ENCODE data around the gene CATSPER3.

CATSPER3 gene

GRCh38 chr5:135011355-135012032 is 43.8 kb downstream of the CATSPER3 start:
- DNase-seq, result no peak

DNA sequence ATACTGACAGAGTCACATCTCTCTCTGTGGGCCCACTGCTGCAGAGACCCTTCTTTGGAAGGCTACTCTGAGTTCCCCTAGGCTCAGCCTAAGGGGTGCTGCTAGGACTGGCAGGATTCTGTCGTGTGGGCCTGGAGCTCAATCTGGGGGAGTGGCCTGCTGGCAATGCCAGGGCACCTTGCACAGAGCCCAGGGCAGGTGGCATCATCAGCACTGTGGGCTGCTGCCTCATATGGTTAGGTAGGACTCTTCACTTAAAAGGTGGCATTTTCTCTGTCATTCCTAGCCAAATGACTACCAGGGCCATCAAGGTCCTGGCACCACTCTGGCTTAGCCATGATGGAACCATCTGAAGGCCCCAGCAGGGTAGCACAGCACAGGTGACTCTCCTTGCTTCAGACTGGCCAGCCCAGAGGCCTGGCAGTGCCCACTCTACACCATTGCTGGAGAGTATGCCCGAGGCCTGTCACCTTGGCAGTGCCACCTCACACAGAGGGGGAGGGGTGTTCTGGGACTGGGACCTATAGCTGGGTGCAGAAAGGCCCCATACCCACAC is 44.4 kb downstream of the CATSPER3 start:
- no peak for DNase-seq

DNA sequence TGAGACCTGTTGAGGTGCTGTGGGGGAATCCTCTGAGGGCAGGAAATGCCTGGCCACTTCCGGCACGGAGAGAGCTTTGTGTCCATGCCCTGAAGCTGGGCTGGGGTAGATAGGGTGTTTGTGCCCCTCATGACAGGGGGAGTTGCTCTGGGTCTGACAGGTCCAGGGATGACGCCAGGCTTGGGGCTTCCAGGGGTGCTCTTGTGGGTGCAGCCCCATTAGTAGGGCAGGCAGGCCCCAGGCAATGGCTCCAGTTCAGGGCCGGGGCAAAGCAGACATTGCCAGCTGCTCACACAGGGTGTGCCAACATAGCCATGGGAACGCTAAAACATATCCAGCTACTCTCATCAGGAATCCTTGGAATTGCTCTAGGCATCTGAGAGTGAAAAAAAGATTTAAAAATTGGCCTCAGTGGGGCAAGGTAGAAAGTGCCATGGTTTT is 45.3 kb downstream of the CATSPER3 start:
- no peak for DNase-seq

- no peak for DNase-seq
These were observed 45.7 kb downstream of the CATSPER3 start for GRCh38 chr5:135013445-135013844.

DNA sequence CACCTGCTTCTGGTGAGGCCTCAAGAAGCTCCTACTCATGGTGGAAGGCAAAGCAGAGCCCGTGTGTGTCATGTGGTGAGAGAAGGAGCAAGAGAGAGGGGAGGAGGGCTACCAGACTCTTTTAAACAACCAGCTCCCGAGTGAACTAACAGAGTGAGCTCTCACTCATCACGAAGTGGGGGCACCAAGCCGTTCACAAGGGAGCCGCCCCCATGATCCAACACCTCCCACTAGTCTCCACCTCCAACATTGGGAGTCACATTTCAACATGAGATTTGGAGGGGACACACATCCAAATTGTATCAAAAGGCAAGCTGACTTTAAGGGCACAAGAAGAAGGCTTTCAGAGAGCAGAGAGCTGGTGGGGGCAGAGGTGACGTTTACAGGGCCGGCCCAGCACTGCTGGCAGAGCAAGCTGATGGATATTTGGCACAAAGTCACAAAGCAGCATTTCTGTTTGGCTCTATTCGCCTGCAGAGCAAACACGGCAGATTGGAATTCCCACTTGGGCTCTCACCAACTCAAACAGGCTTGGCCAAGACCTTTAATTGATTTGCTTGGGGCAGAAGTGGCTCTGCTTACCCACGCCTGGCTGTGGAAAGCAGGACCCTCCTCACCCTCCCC is 46.4 kb downstream of the CATSPER3 start:
- no peak for DNase-seq

GRCh38 chr5:135015942-135016341 is 48.2 kb downstream of the CATSPER3 start:
- no peak for DNase-seq

DNA sequence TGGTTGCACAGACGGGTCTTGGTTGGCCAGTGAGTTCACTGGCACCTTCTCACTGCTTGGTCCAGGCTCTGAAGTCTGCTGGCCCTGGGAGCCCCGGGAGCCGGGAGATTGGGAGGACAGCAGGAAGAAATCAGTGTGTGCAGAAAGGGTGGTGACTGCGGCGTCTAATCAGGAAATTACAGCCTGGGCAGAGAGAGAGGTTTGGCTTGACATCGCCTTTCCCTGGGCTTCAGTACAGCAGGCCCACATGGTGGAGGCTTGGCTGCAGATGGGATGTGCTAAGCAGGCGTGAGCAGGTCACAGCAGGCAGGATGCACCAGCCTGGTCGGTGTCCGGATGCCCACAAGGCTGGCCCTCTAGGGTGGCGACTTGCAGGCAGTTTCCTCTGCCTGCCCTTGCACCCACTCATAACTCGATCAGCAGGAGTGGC is 49.2 kb downstream of the CATSPER3 start:
- DNase-seq, result no peak

- no peak for DNase-seq
These were observed 50.8 kb downstream of the CATSPER3 start for GRCh38 chr5:135018457-135018856.

DNA sequence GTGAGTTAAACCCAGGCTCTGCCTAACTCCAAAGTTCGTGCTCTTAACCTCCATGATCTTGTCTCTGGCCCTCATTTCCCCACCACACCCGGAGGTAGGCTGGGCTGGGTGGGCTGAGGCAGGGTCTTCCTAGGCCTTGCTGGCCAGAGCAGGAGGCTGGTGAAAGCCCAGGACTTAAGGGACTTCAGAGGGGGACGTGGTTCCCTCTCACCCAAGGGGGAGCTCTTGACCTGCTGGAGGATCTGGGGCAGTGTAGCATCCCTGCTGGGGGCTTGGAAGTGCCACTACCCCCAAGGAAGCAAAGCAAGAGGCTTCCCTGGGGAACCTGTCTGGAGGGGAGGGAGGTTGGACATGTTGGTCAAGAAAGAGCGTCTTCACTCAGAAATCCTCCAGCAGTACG is 51.6 kb downstream of the CATSPER3 start:
- no peak for DNase-seq

GRCh38 chr5:135020111-135020895 is 52.6 kb downstream of the CATSPER3 start:
- DNase-seq, result no peak

- DNase-seq, result no peak
These were observed 57.4 kb downstream of the CATSPER3 start for GRCh38 chr5:135024956-135025729.

- DNase-seq, result no peak
These were observed 58.3 kb downstream of the CATSPER3 start for GRCh38 chr5:135025730-135026644.

- no peak for DNase-seq
These were observed 59.0 kb downstream of the CATSPER3 start for GRCh38 chr5:135026645-135027265.

- no peak for DNase-seq
These were observed 59.6 kb downstream of the CATSPER3 start for GRCh38 chr5:135027266-135027696.

DNA sequence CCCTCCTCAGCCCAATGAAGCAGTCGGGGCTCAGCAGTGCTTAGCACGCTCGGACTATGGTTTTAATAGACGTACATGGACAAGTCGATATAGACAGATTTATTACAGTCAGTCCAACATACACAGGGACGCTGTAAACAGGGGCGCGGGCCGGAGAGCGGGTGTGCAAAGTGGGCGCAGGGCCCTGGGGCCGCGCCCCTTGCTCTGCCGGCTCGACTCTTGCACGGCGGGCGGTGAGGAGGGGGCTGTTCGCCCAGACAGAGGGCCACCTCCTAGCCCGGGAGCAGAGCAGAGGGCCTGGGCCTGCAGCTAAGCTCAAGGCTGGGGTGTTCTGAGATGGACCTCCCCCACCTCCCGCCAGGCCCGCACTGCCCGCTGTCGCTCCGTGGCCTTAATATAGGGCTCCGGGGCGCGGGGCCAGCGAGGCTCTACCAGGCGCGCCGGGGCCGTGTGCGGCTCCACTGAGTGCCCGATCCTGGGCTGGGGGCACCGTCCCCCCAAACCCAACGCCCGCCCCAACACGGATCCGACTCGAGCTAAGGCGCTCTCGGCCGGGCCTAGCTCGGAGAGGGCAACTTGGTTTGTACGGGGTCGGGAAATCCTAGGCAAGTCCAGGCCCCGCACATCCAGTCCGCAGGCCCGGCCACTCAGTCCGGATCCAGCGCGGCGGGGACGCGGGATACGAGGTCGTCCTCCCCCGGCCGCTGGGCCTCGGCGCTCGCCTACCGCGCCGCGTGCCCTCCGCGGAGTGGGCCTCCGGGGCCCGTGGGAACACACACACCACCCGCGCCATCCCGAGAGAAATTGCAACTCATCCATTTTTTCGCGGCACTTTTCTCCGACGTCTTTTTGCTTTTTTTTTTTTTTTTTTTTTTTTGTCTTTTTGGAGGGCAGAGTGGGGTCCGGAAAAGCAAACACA is 60.2 kb downstream of the CATSPER3 start:
- DNase-seq, result no peak

DNA sequence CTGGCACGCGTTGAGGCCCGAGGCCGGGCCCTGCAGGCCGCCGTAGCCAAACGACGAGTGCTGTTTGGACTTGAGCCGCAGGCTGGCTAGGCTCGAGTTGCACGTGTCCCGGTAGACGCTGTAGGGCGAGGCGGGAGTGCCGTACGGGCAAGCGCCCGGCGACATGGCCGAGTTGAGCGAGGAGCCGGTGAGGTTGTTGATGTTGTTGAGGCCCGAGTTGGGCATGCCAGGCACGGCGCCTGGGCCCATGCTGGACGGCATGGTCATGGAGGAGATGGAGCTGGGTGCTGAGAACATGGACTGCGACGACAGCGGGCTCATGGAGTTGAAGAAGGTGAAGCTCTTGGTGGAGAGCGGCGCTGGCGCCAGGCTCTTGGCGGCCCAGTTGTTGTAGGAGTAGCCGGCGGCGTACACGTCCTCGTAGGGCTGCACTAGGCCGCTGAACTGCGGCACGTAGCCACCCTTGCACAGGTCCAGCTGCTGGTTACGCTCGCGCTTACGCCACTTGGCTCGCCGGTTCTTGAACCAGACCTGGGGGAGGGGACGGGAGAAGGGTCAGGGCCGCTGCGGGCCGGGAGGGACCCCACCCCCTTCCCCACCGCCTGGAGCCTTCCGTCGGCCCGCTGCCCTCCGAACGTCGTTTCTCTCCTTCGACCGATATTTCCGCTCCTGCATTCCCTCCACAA is 61.2 kb downstream of the CATSPER3 start:
- DNase-seq, result no peak

DNA sequence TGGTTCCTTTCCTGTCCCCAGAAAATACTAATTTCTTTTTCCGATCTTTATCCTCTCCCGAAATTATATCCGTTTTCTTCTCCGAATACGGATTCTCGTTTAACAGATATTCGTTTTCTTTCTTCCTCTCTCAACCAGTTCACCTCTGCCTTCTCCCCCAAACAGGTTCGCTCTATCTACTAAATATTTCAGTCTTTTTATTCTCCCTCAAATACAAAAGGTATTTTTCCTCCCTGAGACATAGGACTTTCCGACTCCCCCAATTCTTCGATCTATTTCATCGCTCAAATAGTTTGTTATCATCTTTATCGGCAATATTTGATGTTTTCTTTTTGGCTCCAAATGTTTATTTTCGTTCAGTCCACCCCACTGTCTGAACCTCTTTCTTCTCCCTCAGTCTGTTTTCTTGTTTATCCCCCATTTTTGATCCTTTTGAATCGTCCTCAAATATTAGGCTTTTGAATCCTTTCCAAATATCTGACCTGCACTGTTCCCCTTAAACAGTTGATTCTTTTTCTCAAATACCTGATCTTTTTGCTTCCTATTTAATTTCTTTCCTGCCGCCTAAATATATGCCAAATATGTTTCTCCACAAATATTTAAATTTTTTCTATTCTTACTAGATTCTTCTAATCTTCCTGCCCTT is 61.9 kb downstream of the CATSPER3 start:
- no peak for DNase-seq

GRCh38 chr5:135030123-135030955 is 62.6 kb downstream of the CATSPER3 start:
- DNase-seq, result no peak

All from stimulated activated CD8-positive, alpha-beta memory T cell treated with anti-CD3 and anti-CD28 coated beads, Interleukin-4, amount 100 ng/mL, for 48 hours (primary cell).